GM21423 (cell line): Measurements from ENCODE around the gene CCT8L2.
"Not testable (repeated sequence)": the region's sequence is repeated elsewhere in the genome, so short reads cannot be mapped to it uniquely, and the experiment has no call there.

Experiments
- ATAC-seq: cut with Tn5 transposase; IDR thresholded peaks from one replicate; pipeline ENCODE4 v1.9.1; 2021; ENCODE audit warnings: mild to moderate bottlenecking, moderate library complexity; ENCODE audit not compliant: unreplicated experiment

The CCT8L2 gene, protein sequence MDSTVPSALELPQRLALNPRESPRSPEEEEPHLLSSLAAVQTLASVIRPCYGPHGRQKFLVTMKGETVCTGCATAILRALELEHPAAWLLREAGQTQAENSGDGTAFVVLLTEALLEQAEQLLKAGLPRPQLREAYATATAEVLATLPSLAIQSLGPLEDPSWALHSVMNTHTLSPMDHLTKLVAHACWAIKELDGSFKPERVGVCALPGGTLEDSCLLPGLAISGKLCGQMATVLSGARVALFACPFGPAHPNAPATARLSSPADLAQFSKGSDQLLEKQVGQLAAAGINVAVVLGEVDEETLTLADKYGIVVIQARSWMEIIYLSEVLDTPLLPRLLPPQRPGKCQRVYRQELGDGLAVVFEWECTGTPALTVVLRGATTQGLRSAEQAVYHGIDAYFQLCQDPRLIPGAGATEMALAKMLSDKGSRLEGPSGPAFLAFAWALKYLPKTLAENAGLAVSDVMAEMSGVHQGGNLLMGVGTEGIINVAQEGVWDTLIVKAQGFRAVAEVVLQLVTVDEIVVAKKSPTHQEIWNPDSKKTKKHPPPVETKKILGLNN

DNA sequence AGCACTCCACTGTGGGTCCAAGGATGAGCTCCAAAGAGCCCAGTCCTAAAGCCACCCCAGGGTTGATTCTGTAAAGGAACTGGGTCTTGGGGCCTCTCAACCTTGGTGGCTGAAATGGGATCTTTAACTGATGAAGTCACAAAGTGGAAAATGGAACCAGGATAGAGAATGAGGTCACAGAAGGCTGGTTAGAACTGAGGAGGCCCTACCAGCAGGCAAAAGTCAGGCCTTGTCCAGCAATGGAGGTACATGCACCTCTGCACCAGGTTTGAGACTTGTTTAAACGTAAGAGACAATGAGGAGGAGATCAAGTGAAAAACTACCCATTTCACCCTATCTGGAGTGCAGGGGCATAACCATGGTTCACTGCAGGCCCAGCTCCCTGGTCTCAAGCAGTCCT lies at the start of gene CCT8L2:
Gene CCT8L2 (minus strand): TSS at position 101 of the 400 bp plus-strand sequence. CDS start 260 bp downstream, outside the sequence.
- ATAC-seq: not testable (repeated sequence)

DNA sequence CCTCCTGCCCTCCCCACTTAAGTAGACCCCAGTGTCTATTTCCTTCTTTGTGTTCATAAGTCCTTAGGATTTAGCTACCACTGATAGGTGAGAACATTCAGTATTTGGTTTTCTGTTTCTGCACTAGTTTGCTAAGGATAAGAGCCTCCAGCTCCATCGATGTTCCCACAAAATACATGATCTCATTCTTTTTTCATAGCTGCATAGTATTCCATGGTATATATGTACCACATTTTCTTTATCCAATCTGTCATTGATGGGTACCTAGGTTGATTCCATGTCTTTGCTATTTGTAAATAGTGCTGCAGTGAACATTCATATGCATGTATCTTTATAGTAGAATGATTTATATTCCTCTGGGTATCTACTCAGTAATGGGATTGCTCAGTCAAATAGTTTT lies 42.8 kb upstream of the CCT8L2 start:
- ATAC-seq: not testable (repeated sequence)

DNA sequence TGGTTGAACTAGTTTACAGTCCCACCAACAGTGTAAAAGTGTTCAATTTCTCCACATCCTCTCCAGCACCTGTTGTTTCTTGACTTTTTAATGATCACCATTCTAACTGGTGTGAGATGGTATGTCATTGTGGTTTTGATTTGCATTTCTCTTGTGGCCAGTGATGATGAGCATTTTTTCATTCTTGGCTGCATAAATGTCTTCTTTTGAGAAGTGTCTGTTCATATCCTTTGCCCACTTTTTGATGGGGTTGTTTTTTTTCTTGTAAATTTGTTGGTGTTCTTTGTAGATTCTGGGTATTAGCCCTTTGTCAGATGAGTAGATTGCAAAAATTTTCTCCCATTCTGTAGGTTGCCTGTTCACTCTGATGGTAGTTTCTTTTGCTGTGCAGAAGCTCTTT lies 41.5 kb upstream of the CCT8L2 start:
- ATAC-seq: not testable (repeated sequence)

DNA sequence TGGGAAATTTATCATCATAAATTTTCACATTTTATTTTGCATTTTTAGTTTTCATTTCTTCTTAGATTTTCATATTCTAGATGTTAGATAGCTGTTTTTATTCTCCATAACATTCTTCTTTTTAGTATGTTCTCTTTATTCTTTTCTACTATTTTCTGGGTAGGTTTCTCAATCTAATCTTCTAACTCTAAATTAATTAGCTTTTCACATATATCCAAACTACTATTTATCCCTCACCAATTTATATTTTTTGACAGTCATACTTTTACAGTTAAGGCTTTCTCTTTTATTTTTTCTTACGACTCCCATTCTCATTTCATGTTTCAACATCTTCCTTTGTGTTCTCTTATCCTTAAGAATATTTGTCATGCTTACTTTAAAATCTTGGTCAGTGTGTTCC lies 35.9 kb upstream of the CCT8L2 start:
- not testable (repeated sequence) for ATAC-seq

DNA sequence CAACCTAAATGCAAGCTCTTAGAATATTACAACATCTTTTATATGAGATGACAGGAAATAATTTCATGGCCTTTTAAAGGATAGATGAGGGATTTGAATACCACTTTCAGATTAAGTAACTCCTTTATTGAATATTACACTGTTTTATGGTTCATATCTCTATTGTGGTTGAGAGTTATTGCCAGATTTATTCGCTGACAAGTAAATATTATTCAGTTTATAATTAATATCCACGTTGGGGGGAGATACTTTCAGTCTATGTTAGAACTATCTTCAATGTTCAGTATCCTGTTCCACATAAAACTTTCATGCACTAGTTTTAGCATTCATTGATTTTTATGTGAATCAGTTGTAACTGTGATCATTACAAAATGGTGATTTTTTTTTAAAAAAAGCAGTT lies 32.4 kb upstream of the CCT8L2 start:
- not testable (repeated sequence) for ATAC-seq

DNA sequence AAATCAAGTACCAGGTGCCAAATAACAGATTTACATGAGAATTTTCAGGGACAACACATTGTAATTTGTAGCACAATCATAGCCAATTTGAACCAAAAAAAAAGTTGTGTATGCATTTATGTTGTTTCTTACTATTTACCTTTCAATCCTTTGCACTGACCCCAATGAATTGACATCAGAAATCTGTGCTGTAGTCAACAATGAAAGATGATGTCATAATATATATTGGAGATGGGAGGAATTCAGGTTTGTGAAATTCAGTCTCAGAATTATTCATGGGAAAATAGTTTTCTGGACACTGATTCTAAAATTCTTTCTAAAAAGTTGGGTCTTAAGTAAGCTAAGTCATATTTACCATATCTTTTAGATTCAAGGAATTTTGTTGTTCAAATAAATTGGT lies 31.0 kb upstream of the CCT8L2 start:
- ATAC-seq: not testable (repeated sequence)

DNA sequence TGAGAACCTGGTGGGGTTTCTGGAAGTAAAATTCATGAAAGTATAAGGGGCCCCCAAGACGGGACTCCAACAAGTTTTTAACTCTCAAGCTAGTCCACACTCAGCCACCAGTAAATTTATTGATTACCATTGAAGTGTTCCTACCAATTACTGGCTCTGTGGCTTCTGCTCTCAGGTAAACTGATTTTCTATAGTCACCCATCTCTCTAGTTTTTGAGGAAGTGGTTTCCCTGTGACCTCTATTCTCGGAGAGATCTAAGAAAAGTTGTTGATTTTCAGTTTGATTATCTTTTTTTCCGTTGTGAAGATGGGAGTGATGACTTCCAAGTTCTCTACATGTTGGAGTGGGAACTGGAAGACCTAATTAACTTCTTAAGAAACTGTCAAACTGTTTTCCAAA lies 24.9 kb upstream of the CCT8L2 start:
- not testable (repeated sequence) for ATAC-seq

DNA sequence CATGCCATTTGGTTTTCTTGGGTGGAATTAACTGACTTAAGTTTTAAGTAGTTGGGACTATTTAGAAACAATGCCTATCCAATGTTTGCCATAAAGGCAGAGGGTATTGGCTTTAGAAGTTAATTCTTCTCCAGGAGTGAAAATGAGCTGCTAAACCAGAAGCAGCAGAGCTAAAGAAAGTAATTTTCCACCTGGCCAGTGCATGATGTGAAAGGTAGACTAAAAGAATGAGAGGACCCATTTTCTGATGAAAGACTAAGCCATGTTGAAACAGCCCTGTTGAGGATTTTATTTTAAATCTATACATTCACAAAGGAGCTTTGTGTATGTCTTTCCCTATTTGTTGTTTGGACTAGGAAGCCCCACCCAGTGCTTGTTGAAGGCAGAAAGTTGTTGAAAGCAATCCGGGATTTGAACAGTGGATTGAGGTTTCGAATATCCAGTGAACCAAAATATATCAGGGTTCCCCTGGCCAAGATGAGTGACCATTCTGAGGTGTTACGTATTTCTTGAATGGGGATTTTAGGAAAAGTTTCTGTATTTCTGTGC lies 23.9 kb upstream of the CCT8L2 start:
- ATAC-seq: not testable (repeated sequence)

DNA sequence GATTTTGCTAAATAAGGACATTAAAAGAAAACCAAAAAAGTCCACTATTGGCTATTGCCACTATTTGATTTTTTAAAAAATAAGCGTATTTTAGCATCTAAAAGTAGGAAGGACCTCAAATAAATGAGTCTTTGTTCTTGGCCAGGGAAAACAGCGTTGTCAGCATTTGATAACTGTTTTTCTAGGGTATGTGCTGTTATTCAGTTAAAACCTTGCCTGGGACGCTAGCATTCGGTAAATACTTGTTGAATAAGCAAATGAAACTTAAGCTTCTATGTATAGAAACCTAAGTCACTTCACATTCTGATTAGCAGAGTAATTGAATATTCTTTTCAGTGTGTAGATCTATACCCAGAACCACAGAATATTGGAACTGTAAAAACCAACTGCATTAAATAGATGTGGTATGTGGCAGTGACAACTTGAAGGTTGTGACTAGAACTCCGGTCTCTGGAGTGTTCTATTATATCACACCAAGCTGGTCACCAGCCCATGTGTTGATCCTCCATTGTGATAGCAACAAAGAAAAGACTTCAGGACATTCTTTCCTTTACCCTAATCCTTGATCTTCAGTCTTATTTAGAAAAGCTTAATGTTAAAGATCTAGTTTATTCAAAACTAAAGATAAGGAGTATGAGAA lies 23.1 kb upstream of the CCT8L2 start:
- not testable (repeated sequence) for ATAC-seq

DNA sequence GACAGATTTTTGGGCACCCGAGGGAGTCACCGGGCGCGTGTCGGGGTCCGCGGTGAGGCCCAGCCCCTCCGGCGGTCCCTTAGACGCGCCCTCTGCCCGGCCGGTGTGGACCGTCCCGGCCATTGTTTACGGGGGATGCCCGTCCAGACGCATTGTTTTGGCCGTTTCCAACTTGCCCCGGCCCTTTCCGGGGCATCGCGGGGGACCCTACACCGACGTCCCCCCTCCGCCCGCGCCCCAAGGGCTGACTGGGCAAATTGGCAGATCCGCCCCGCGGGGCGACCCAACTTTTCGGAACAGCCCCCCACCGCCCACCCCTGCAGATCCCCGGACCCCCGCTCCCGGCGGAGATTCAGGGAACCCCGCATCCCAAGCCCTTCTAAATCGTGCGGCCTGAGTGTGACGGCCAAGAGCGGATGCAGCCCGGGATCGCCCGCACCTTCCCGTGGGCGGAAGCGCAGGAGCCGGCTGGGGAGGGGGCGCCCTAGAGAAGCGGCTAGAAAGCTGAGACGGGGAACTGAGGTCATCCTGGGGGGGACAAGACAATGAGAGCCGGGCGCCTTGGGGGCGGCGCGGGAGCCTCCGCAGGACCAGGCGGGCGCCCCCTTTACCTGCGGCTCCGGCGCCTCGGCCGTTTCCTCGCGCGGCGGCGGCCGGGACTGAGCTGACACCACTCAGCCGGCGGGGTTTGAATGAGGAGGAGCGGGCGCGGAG lies 17.1 kb upstream of the CCT8L2 start:
- ATAC-seq: no peak

DNA sequence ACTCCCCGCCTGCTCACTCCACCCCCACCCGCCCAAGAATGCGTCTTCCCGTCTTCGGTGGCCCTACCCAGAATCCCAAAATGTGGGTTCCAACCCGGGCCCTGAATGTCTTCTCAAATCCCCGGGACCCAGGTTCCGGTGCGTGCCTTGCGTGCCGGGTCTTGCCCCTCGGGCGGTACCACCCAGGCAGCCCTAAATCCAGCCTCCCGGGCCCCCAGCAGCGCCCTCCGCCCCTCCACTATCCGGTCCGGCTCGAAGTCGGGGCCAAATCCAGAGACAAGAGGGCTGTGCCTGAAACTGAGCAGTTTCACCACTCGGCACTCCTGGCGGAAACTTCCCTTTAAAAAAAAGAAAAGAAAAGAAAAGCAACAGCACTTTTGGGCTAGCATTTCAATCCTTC lies 16.3 kb upstream of the CCT8L2 start:
- ATAC-seq: no peak

DNA sequence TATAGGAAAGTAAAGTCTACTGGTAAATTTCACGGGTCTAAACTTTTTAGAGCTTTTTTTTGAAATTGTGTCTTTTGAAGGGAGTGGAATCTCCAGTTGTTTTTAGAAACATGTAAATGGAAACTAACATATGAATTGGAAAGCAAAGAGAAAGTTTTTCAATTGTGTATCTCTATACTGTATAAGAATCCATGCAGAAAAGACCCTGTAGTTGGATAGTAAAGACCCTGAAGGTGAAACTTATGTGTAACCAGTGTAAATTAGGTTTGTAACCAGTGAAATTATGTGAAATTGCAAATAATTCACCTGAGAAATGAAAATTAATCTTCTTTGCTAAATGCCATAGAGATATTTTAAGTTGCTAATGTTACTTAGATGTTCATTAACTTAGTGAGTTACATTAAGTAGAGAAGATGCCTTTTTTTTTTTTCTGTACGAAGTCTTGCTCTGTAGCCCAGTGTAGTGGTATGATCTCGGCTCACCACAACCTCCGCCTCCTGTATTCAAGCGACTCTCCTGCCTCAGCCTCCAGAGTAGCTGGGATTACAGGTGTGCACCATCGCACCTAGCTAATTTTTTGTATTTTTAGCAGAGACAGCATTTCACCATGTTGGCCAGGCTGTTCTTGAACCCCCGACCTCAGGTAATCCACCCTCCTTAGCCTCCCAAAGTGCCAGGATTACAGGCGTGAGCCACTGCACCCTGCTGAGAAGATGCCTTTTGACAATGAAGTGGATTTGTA lies 11.8 kb upstream of the CCT8L2 start:
- ATAC-seq: not testable (repeated sequence)

DNA sequence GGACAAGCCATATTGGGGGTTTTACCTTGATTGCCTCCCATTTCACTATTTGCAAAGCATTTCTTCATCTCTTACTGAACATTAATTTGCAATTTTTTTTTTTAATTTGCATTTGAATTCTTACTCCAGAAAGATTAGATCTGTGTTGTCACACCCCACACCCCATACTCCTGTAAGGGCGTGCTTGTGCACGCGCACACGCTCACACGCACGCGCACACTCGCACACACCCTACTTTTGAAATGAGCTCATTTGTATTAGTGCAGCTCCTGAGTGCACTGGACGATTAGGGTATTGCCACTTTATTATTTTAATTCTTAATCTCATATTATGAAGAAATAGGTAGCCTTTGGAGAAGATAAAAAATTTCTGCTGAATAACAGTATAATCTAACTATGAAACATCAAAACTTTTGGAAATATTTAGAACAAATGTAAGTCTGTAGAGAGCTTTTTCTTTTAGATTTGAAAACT lies 11.2 kb upstream of the CCT8L2 start:
- not testable (repeated sequence) for ATAC-seq

DNA sequence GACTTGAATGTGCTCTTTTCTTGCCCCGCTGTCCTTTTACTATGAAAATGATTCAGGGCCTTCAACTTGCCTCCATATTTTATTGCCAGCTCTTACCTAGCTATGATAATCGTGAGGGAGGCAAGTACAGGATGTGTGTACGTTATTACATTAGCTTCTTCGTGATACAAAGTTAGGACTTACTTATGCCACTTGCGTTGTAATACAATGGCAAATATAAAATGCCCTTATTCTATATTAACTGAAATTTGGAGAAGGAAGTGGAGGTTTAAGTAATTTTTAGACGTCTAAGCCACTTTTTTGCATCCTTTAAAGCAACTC lies 10.8 kb upstream of the CCT8L2 start:
- ATAC-seq: no peak

DNA sequence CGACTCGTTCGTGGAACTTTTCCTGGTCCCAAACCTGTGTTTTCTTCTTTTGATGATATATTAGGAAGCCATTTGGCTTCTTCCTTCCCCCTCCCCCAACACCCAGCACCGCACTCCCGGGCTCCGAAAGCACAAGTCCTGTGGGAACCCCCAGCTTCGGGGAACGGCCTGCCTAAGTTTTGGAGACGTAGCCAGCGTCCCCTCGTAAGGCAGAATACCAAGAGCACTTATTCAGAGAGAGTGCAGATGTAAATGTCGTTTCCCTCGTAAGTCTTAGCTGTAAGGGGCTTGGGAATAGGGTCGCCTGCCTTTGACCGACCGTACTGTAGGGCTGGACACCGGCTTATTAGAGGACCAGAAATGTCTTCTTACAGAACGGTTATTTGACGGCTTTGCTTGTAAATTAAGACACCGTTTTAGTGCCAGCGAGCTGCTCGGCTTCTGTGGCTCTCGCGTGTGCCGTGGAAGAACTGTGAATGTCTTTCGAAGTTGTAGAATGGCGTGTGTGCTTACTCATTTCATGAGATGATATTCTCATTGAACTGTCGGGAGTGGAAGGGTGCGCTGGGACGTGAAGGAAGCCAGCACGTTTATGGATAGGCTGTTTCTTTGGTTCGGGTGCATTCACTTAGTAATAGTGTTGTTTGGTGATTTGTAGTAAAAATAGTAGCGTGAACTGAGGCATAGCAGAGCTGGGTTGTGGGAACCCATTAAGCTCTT lies 10.3 kb upstream of the CCT8L2 start:
- not testable (repeated sequence) for ATAC-seq

DNA sequence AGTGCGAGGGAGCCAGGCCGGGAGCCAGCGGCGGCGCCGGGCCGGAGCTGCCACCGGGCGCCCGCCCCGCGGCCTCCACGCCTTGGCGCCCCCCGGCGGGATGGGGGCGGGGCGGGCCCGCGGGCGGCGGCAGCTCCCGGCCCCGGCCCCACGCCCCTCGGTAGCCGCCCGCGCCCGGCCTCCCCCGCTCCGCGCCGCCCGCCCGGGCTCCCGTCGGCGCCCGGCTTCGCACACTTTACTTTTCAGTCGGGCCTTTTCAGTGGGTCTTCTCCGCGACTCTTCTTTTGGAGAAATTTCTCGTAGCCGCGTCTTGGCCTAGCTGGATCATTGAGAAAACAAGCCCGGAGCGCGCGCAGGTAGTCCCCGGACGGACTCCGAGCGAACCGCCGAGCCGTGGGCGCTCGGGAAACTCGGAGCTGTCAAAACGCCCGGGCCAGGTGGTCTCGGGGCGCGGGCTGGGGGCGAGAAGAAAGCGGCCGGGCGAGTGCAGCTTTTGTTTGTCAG lies 9.7 kb upstream of the CCT8L2 start:
- not testable (repeated sequence) for ATAC-seq

DNA sequence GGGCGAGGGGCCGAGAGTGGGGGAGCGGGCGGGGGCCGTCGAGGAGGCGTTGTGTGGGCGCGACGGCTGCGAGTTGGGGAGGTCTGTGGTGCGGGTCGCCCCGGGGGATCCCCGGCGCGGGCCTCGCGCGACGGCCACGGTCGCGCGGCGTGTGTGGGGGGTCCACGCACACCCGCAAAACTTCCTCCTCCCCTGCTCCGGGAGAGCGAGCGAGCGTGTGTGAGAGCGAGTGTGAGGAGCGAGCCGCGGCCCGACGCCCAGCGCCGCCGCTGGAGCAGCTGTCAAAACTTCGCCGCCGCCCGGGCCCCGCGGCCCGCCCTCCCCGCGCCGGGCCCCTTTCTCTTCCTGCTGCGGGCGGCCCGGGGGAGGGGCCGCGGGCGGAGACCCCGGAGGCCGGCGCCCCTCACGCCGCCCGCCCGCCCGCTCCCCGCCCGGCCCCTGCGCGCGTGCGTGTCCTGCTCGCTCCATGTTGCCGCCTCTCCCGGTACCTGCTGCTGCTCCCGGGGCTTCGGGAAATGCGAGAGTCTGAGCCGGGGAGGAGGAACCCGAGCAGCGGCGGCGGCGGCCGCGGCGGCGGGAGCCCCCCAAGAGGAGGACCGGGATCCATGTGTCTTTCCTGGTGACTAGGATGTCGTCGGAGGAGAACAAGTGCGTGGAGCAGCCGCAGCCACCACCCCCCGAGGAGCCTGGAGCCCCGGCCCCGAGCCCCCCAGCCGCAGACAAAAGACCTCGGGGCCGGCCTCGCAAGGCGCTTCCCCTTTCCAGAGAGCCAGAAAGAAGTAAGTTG lies 9.0 kb upstream of the CCT8L2 start:
- ATAC-seq: no peak

DNA sequence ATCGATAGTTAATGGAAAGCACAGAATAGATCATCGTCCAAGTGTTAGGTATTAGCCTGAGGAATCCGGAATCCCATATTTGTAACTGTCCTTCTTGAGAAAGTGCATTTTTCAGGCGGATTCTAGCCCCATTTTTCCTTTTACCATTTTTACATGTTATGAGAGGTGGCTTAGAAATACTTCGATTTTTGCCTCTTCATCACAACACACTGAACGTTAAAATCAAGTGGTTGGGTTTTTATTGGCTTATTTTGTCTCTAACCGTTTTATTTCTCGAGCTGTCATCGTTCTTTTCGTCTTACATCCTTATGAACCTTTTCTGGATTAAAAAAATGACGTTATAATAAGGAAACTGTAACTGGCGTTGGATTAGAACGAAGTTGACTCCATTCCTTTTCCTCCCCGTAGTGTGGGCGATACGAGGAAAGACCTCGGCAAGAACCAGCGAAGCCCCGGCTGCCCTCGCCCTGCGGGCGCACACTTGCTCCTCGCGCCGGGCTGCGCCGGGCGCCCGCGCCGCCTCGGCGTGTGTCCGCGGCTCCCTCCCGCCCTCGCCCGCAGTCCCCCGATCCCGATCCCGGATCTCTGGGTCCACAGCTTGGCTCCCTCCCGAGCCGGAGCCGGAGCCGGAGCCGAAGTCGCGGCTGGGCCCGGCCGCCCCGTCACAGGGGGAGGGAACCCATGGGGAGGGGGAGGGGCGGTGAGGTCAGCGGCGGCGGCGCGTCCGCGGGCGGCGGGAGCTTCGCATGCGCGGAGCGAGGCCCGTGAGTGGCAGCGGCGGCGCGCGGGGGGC lies 8.2 kb upstream of the CCT8L2 start:
- ATAC-seq: not testable (repeated sequence)
